Prostate gland (tissue), 2 donors: ENCODE measurements around the gene FAIM2. TPM values are rescaled to one million over a fixed set of nuclear protein-coding genes. Genes with fewer than 3 reads are reported as not detected.
"Not testable (repeated sequence)": the region's sequence is repeated elsewhere in the genome, so short reads cannot be mapped to it uniquely, and the experiment has no call there.

Experiments
- DNase-seq: peaks from one replicate; pipeline ENCODE4 v3.0.0-alpha.2; 2019; ENCODE audit warnings: low spot score
- H3K27ac ChIP-seq, 2 donors: fragments of 200-600 bp; sonication (generic); 2 replicates each; pipeline ENCODE4 v1.5.1; 2017 to 2019
- H3K27me3 ChIP-seq: fragments of 200-600 bp; sonication (generic); replicated peaks from 2 replicates; pipeline ENCODE4 v1.5.1; 2019; ENCODE audit not compliant: insufficient read depth
- H3K36me3 ChIP-seq, 2 donors: fragments of 200-600 bp; sonication (generic); 1 replicate in 1 of 2; 2 replicates in 1 of 2; pipeline versions ENCODE4 v1.5.1 to v1.8.1; 2017 to 2019
- H3K4me1 ChIP-seq: fragments of 200-600 bp; sonication (generic); replicated peaks from 2 replicates; pipeline ENCODE4 v1.5.1; 2019
- H3K4me3 ChIP-seq, 2 donors: fragments of 200-600 bp; sonication (generic); 2 replicates each; pipeline ENCODE4 v1.5.1; 2017 to 2019
- H3K9me3 ChIP-seq: fragments of 200-600 bp; sonication (generic); 2 replicates; pipeline ENCODE4 v1.5.1; 2017
- CTCF ChIP-seq, 4 experiments: fragments of 200-600 bp in 2 of 4; fragments of 450-650 bp in 2 of 4; sonication (generic) in 2 of 4; IDR thresholded peaks; 1 replicate in 3 of 4; 2 replicates in 1 of 4; pipeline ENCODE4 v1.5.1; 2016 to 2019; ENCODE audit warnings: antibody characterized with exemption in 4 of 4, mild to moderate bottlenecking in 2 of 4, moderate library complexity in 2 of 4
- POLR2A ChIP-seq: fragments of 450-650 bp; IDR thresholded peaks from one replicate; pipeline ENCODE4 v1.6.1; 2016; ENCODE audit warnings: antibody characterized with exemption, mild to moderate bottlenecking
- POLR2AphosphoS5 ChIP-seq: sonication (generic); formaldehyde crosslinking; IDR thresholded peaks from one replicate; pipeline ENCODE4 v1.6.1; 2017; ENCODE audit warnings: antibody characterized with exemption
- WGBS: methylation state at CpG from one replicate; pipeline ENCODE4 v1.1.5; 2018; 5-methylcytosine and 5-hydroxymethylcytosine counted together
- intact Hi-C: fragments of 100-400 bp; cut with DNase I; formaldehyde crosslinking; loops from one replicate; pipeline ENCODE4 v1.14.2; 2022
- total RNA-seq, 2 donors: library from RNA; depleted of rRNA; stranded (reverse); fragments of >200 nt; gene quantifications; one replicate each; pipeline ENCODE4 v1.1.0, GENCODE V29; 2016

FAIM2 gene
- total RNA-seq, 2 donors from 2014 or later = 2.8 to 12.0 TPM

- Histone ChIP-seq H3K4me1 (peaks cover 2% of the 10 kb centered on the region), H3K4me3 (no peak overlapping the region), H3K36me3 (no peaks in the 10 kb centered on the region), H3K27ac (no peak overlapping the region), H3K27me3 (no peaks in the 10 kb centered on the region), H3K9me3 (no peaks in the 10 kb centered on the region)
- WGBS = 65% methylated on average over 6 of the region's 6 CpGs
- intact Hi-C loops = no loop called here
- TF ChIP-seq CTCF (IDR thresholded peaks at IDR 0.05) (no peak), POLR2AphosphoS5 (no peak), POLR2A (no peak)
- DNase-seq = no peak
Measured at GRCh38 chr12:49872781-49873181, 30.9 kb downstream of the FAIM2 start.

GRCh38 chr12:49872381-49872780 is 31.3 kb downstream of the FAIM2 start:
- no peak overlapping the region for H3K4me3 ChIP-seq
- H3K36me3 ChIP-seq = no peaks in the 10 kb centered on the region
- intact Hi-C loops = no loop called here
- H3K9me3 ChIP-seq = no peaks in the 10 kb centered on the region
- WGBS = 92% methylated on average over 5 of the region's 5 CpGs
- no peak overlapping the region for H3K27ac ChIP-seq
- TF ChIP-seq POLR2A = no peak
- no peak for TF ChIP-seq POLR2AphosphoS5
- TF ChIP-seq CTCF (IDR thresholded peaks at IDR 0.05) = no peak
- no peak for DNase-seq
- no peaks in the 10 kb centered on the region for H3K27me3 ChIP-seq
- H3K4me1 ChIP-seq = peaks cover 4% of the 10 kb centered on the region

- H3K4me1 ChIP-seq, H3K4me3 ChIP-seq, H3K27ac ChIP-seq, H3K27me3 ChIP-seq, DNase-seq, H3K9me3 ChIP-seq, H3K36me3 ChIP-seq, intact Hi-C loops: not testable (repeated sequence)
- 96% methylated on average over 8 of the region's 8 CpGs for WGBS
Measured at GRCh38 chr12:49871811-49872251, 31.9 kb downstream of the FAIM2 start.

GRCh38 chr12:49871263-49871561 is 32.5 kb downstream of the FAIM2 start:
- Histone ChIP-seq H3K27ac (no peak overlapping the region), H3K4me3 (no peak overlapping the region), H3K4me1 (peaks cover 8% of the 10 kb centered on the region), H3K36me3 (no peaks in the 10 kb centered on the region), H3K9me3 (no peaks in the 10 kb centered on the region), H3K27me3 (no peaks in the 10 kb centered on the region)
- no peak for TF ChIP-seq CTCF (IDR thresholded peaks at IDR 0.05)
- no peak for TF ChIP-seq POLR2A
- TF ChIP-seq POLR2AphosphoS5 = no peak
- intact Hi-C loops = no loop called here
- DNase-seq = no peak
- 94% methylated on average over 4 of the region's 4 CpGs for WGBS

GRCh38 chr12:49870501-49871262 is 33.0 kb downstream of the FAIM2 start:
- peaks cover 8% of the 10 kb centered on the region for H3K4me1 ChIP-seq
- 94% methylated on average over 11 of the region's 11 CpGs for WGBS
- intact Hi-C loops = no loop called here
- H3K27ac ChIP-seq = no peak overlapping the region
- no peak overlapping the region for H3K4me3 ChIP-seq
- H3K36me3 ChIP-seq = no peaks in the 10 kb centered on the region
- H3K9me3 ChIP-seq = no peaks in the 10 kb centered on the region
- TF ChIP-seq CTCF (IDR thresholded peaks at IDR 0.05) = no peak
- no peak for TF ChIP-seq POLR2AphosphoS5
- no peak for TF ChIP-seq POLR2A
- H3K27me3 ChIP-seq = no peaks in the 10 kb centered on the region
- no peak for DNase-seq
